ENCODE data around the gene NAALADL2.

DNA sequence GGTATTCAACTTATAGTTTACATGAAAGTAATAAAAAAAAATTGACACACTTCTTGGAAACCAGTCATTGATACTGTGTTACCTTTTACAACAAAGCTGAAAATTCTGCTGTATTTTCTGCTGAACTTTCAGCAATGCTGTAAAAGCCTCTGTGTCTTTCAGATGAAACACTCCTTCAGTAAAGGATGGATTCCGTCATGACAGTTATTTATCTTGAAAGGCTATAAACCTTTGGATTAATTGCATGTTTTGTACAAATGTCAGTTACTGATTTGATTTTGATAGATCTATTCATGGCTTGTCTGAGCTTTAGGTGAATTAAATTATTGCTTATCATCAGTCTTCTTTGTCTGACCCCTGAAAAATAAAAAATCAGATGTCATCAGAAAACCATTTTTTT is 355.1 kb downstream of the NAALADL2 start:
- TF ChIP-seq CTCF (IDR thresholded peaks at IDR 0.05 in 4 of 5, conservative IDR thresholded peaks at IDR 0.05 in 1 of 5) (no peak), POLR2A (IDR thresholded peaks at IDR 0.05) (no peak)

Data from gastrocnemius medialis (tissue), 4 donors.